HCT116 (cell line): Measurements from ENCODE around the gene TMED10. TPM values are rescaled to one million over a fixed set of nuclear protein-coding genes. Genes with fewer than 3 reads are reported as not detected.
"Not testable (repeated sequence)": the region's sequence is repeated elsewhere in the genome, so short reads cannot be mapped to it uniquely, and the experiment has no call there.

Source experiments
- ATAC-seq: fragments of 200-7000 bp; cut with Tn5 transposase; 2 replicates; pipeline ENCODE4 v1.9.1; 2020; ENCODE audit warnings: mild to moderate bottlenecking, moderate library complexity
- BruUV-seq: library from RNA; stranded (reverse); fragments of 400-500 nt; replicated peaks from 2 replicates; lab custom pipeline; 2021; lab: Mats Ljungman, UMichigan
- CTCF ChIA-PET: fragments of 300-600 bp; sonication (Branson Sonifier 250); formaldehyde crosslinking; loops from one replicate; lab custom pipeline; 2021; ENCODE audit warnings: antibody characterized with exemption; lab: Charles Lee
- POLR2A ChIA-PET: fragments of 300-600, 350-600 bp; sonication (Branson Sonifier 250); formaldehyde crosslinking; loops from one replicate; lab custom pipeline; 2021; ENCODE audit warnings: antibody characterized with exemption; lab: Charles Lee
- RAD21 ChIA-PET, 2 experiments: fragments of 300-600 bp; sonication (Branson Sonifier 250); formaldehyde crosslinking; loops; one replicate each; lab custom pipeline; 2023; ENCODE audit warnings: low total read pairs in 2 of 2; ENCODE audit not compliant: uncharacterized antibody in 2 of 2, unreplicated experiment in 2 of 2, low non-redundant PET in 1 of 2; lab: Charles Lee
- DNase-seq: peaks from one replicate; pipeline ENCODE4 v3.0.0-alpha.2; 2010; ENCODE audit warnings: low read depth, low spot score
- H2AFZ ChIP-seq: fragments of 200-600 bp; shearing (Covaris generic), sonication (generic); 2 replicates; pipeline ENCODE4 v1.6.1; 2017; ENCODE audit warnings: low read depth, mixed run types, mixed read lengths, antibody characterized with exemption, low read length; ENCODE audit not compliant: poor library complexity, severe bottlenecking
- H3K27ac ChIP-seq: 2 replicates; pipeline ENCODE4 v1.5.1; 2012; ENCODE audit warnings: low read depth, low read length
- H3K27me3 ChIP-seq: fragments of 200-600 bp; sonication (generic); 2 replicates; pipeline ENCODE4 v1.6.1; 2016; ENCODE audit warnings: mixed run types, low read length, mixed read lengths; ENCODE audit not compliant: insufficient read depth
- H3K36me3 ChIP-seq, 2 experiments: fragments of 200-500 bp in 1 of 2; fragments of 200-600 bp in 1 of 2; sonication (Bioruptor generic) in 1 of 2; sonication (generic) in 1 of 2; 2 replicates each; pipeline versions ENCODE4 v1.5.1 to v1.6.1; 2014 to 2016; ENCODE audit warnings: low read length in 2 of 2, inconsistent platforms in 1 of 2, mixed read lengths in 1 of 2, mixed run types in 1 of 2; ENCODE audit not compliant: insufficient read depth in 2 of 2, control insufficient read depth in 1 of 2
- H3K4me1 ChIP-seq, 2 experiments: fragments of 200-600 bp in 1 of 2; sonication (generic) in 1 of 2; 2 replicates each; pipeline versions ENCODE4 v1.5.1 to v1.6.1; 2012 to 2017; ENCODE audit warnings: low read length in 2 of 2, inconsistent platforms in 1 of 2, mild to moderate bottlenecking in 1 of 2, mixed read lengths in 1 of 2, mixed run types in 1 of 2, moderate library complexity in 1 of 2; ENCODE audit not compliant: insufficient read depth in 2 of 2, control insufficient read depth in 1 of 2
- H3K4me2 ChIP-seq: fragments of 200-600 bp; sonication (generic); 2 replicates; pipeline ENCODE4 v1.6.1; 2017; ENCODE audit warnings: mixed run types, low read length, mixed read lengths
- H3K4me3 ChIP-seq, 2 experiments: fragments of 200-600 bp in 1 of 2; sonication (generic) in 1 of 2; replicated peaks in 1 of 2; 2 replicates each; pipeline ENCODE4 v1.5.1; 2011 to 2016; ENCODE audit warnings: low read length in 2 of 2, control low read depth in 1 of 2, low read depth in 1 of 2, mild to moderate bottlenecking in 1 of 2, mixed read lengths in 1 of 2, mixed run types in 1 of 2
- H3K79me2 ChIP-seq: fragments of 200-600 bp; sonication (generic); 2 replicates; pipeline ENCODE4 v1.6.1; 2017; ENCODE audit warnings: mild to moderate bottlenecking, mixed run types, low read length, moderate library complexity, mixed read lengths; ENCODE audit not compliant: insufficient read depth
- H3K9ac ChIP-seq: fragments of 200-600 bp; sonication (generic); 2 replicates; pipeline ENCODE4 v1.6.1; 2016; ENCODE audit warnings: low read length, mixed read lengths
- H3K9me2 ChIP-seq: fragments of 200-600 bp; sonication (generic), shearing (Covaris generic); 2 replicates; pipeline ENCODE4 v1.6.1; 2017; ENCODE audit warnings: mixed run types, mild to moderate bottlenecking, moderate library complexity; ENCODE audit not compliant: insufficient read depth
- H3K9me3 ChIP-seq, 2 experiments: fragments of 200-500 bp in 1 of 2; fragments of 200-600 bp in 1 of 2; sonication (Bioruptor generic) in 1 of 2; sonication (generic) in 1 of 2; 2 replicates each; pipeline ENCODE4 v1.6.1; 2014 to 2017; ENCODE audit warnings: low read length in 2 of 2, mixed read lengths in 2 of 2, inconsistent platforms in 1 of 2, low read depth in 1 of 2, mild to moderate bottlenecking in 1 of 2, mixed run types in 1 of 2, moderate library complexity in 1 of 2; ENCODE audit not compliant: control insufficient read depth in 1 of 2, insufficient read depth in 1 of 2
- H4K20me1 ChIP-seq: fragments of 200-600 bp; sonication (generic), shearing (Covaris generic); 2 replicates; pipeline ENCODE4 v1.6.1; 2017; ENCODE audit warnings: mixed run types, mild to moderate bottlenecking, moderate library complexity; ENCODE audit not compliant: insufficient read depth
- ATF3 ChIP-seq: IDR thresholded peaks from 2 replicates; pipeline ENCODE4 v1.6.1; 2012
- CEBPB ChIP-seq: IDR thresholded peaks from 2 replicates; pipeline ENCODE4 v1.6.1; 2012; ENCODE audit warnings: low read depth
- EZH2phosphoT487 ChIP-seq: fragments of 200-600 bp; IDR thresholded peaks from 2 replicates; pipeline ENCODE4 v1.6.1; 2018; ENCODE audit warnings: antibody characterized with exemption, borderline replicate concordance
- ZNF274 ChIP-seq: fragments of 200-500 bp; sonication (Bioruptor generic); IDR thresholded peaks from 2 replicates; pipeline ENCODE4 v1.6.1; 2014; ENCODE audit warnings: mild to moderate bottlenecking, low read depth, low read length, inconsistent platforms
- intact Hi-C: fragments of 100-400 bp; cut with micrococcal nuclease; formaldehyde crosslinking; loops from 2 replicates; pipeline ENCODE4 v1.10.0; 2022
- total RNA-seq: library from RNA; stranded (reverse); gene quantifications from one replicate; pipeline ENCODE4 v1.2.1, GENCODE V29; 2021; ENCODE audit not compliant: unreplicated experiment
- TF ChIP-seq, protein P1 (sequence below), 3 experiments: fragments of 200-600 bp in 1 of 3; sonication (generic) in 1 of 3; IDR thresholded peaks in 2 of 3; conservative IDR thresholded peaks in 1 of 3; 2 replicates each; pipeline ENCODE4 v1.5.1; 2012 to 2017; ENCODE audit warnings: low read depth in 2 of 3, low read length in 2 of 3, antibody characterized with exemption in 1 of 3, borderline replicate concordance in 1 of 3, control low read depth in 1 of 3, mild to moderate bottlenecking in 1 of 3, mixed read lengths in 1 of 3, mixed run types in 1 of 3, moderate library complexity in 1 of 3; ENCODE audit not compliant: insufficient read depth in 1 of 3

TMED10 gene
- total RNA-seq, 1 experiment from 2014 or later: 303 TPM

DNA sequence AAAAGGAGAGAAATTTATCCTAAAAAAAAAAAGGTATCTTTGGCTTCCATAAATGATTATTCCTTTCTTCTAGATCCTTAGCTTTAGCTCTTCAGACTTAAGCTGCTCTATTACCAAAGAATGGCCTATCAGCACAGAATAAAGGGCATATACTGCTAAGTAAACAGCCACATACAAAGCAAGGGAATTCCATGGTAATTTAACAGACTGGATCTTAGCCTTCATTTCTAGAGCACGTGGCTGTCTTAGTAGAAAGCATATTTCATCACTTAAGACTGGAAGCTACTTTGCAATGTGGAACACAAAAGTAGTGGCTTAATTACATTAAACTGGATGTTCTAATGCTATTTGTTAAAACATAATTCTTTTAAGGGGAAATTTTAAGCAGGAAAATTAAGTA is 23.1 kb downstream of the TMED10 start:
- Histone ChIP-seq H3K9ac (no peak overlapping the region), H3K27ac (no peak overlapping the region), H3K9me2 (no peaks in the 10 kb centered on the region), H2AFZ (no peak overlapping the region), H4K20me1 (no peaks in the 10 kb centered on the region), H3K9me3 (no peaks in the 10 kb centered on the region), H3K36me3 (peaks cover 12 to 16% of the 10 kb centered on the region in 2 experiments), H3K4me1 (no peaks in the 10 kb centered on the region), H3K79me2 (peaks cover 62% of the 10 kb centered on the region), H3K4me2 (no peak overlapping the region), H3K27me3 (no peaks in the 10 kb centered on the region), H3K4me3 (no peak overlapping the region)
- TF ChIP-seq, protein P1, sequence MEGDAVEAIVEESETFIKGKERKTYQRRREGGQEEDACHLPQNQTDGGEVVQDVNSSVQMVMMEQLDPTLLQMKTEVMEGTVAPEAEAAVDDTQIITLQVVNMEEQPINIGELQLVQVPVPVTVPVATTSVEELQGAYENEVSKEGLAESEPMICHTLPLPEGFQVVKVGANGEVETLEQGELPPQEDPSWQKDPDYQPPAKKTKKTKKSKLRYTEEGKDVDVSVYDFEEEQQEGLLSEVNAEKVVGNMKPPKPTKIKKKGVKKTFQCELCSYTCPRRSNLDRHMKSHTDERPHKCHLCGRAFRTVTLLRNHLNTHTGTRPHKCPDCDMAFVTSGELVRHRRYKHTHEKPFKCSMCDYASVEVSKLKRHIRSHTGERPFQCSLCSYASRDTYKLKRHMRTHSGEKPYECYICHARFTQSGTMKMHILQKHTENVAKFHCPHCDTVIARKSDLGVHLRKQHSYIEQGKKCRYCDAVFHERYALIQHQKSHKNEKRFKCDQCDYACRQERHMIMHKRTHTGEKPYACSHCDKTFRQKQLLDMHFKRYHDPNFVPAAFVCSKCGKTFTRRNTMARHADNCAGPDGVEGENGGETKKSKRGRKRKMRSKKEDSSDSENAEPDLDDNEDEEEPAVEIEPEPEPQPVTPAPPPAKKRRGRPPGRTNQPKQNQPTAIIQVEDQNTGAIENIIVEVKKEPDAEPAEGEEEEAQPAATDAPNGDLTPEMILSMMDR (IDR thresholded peaks at IDR 0.05 in 2 of 3, conservative IDR thresholded peaks at IDR 0.05 in 1 of 3; ENCODE audit: borderline replicate concordance in 1 of 3, insufficient read depth in 1 of 3, low read depth in 2 of 3, low read length in 2 of 3): no peak
- no peak for TF ChIP-seq EZH2phosphoT487
- TF ChIP-seq ZNF274: no peak
- TF ChIP-seq CEBPB: no peak
- no TSS peak for BruUV-seq
- ChIA-PET CTCF (no interaction called here), RAD21 (interaction anchor here in 1 of 2 experiments (0.7 kb wide), 1 partner anchor 407 kb away, joined by 3 read pairs; no protein-coding TSS in a partner anchor), POLR2A (no interaction called here)
- ATAC-seq: no peak
- intact Hi-C loops: no loop called here
- no peak for DNase-seq

DNA sequence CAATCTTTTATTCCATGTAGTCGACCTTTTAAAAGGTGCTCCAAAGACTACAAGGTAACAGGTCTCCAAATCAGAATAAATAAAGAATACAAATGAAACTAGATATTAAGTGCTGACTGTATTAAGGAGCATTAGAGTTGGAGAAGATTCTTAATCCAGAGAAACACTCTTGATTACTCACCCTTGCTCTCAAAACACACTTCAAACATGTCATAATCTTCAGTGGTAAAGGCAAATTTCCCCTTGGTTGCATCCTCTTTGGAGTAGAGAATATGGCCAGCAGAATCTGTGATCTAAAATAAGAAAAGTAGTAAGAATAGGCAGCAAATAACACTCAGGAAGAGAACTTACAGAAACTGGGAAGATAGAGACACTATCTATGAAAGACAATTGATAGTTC is 24.6 kb downstream of the TMED10 start:
- Histone ChIP-seq H3K9me2 (no peaks in the 10 kb centered on the region), H3K4me1 (no peaks in the 10 kb centered on the region)
- DNase-seq (no peak), ATAC-seq (no peak)
- ChIA-PET RAD21 (no interaction called here), CTCF (no interaction called here)
- no peak for TF ChIP-seq ATF3
- TF ChIP-seq, all 23 proteins: peak for 0
- H3K4me3 ChIP-seq: no peak overlapping the region
- H3K79me2 ChIP-seq: peaks cover 60% of the 10 kb centered on the region
- no peaks in the 10 kb centered on the region for H3K9me3 ChIP-seq
- intact Hi-C loops: no loop called here
- no peak overlapping the region for H3K27ac ChIP-seq
- H3K36me3 ChIP-seq: peaks cover 12 to 22% of the 10 kb centered on the region in 2 experiments
- H4K20me1 ChIP-seq: no peaks in the 10 kb centered on the region
- H3K4me2 ChIP-seq: no peak overlapping the region
- H3K9ac ChIP-seq: no peak overlapping the region
- no peaks in the 10 kb centered on the region for H3K27me3 ChIP-seq
- no TSS peak for BruUV-seq
- POLR2A ChIA-PET: no interaction called here
- no peak overlapping the region for H2AFZ ChIP-seq

DNA sequence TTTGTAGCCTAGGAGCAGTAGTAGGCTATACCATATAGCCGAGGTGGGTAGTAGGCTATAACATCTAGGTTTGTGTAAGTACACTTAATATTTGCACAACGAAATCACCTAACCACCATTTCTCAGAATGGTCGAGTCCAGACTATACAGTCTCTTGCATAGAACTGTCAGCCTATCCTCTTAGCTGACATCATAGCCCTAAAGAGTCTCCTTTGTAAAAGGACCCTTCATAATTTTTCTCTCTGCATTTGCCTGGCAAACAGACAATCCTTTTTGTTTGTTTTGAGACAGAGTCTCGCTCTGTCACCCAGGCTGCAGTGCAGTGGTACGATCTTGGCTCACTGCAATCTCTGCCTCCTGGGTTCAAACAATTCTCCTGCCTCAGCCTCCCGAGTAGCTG is 25.8 kb downstream of the TMED10 start:
- H3K27me3 ChIP-seq, H3K9me2 ChIP-seq, H2AFZ ChIP-seq, H4K20me1 ChIP-seq, POLR2A ChIA-PET, RAD21 ChIA-PET, H3K4me3 ChIP-seq, H3K9ac ChIP-seq, intact Hi-C loops, BruUV-seq, H3K9me3 ChIP-seq, H3K4me2 ChIP-seq, CTCF ChIA-PET, H3K4me1 ChIP-seq, ATAC-seq, H3K27ac ChIP-seq, DNase-seq: not testable (repeated sequence)
- Histone ChIP-seq H3K36me3 (peaks cover 17 to 25% of the 10 kb centered on the region in 2 experiments), H3K79me2 (peaks cover 58% of the 10 kb centered on the region)
